Activated gamma-delta T cell treated with anti-CD3 and anti-CD28 coated beads, Interleukin-2, amount 50 U/mL, for 16 hours (primary cell): ENCODE data around the gene SLC9C2.
"Not testable (repeated sequence)": the region's sequence is repeated elsewhere in the genome, so short reads cannot be mapped to it uniquely, and the experiment has no call there.

ENCODE experiments used
- DNase-seq: peaks from one replicate; pipeline ENCODE4 v3.0.0-alpha.2; 2020; ENCODE audit warnings: low read depth

SLC9C2 gene

GRCh38 chr1:173581383-173582079 is 21.3 kb downstream of the SLC9C2 start:
- DNase-seq: no peak

GRCh38 chr1:173580658-173581057 is 22.2 kb downstream of the SLC9C2 start:
- DNase-seq: no peak

GRCh38 chr1:173580071-173580470 is 22.8 kb downstream of the SLC9C2 start:
- no peak for DNase-seq

- no peak for DNase-seq
These were observed 29.3 kb downstream of the SLC9C2 start for GRCh38 chr1:173573596-173573995.

GRCh38 chr1:173572201-173572873 is 30.5 kb downstream of the SLC9C2 start:
- no peak for DNase-seq

- no peak for DNase-seq
These were observed 32.4 kb downstream of the SLC9C2 start for GRCh38 chr1:173570370-173571007.

GRCh38 chr1:173568483-173568882 is 34.4 kb downstream of the SLC9C2 start:
- DNase-seq: no peak

GRCh38 chr1:173563846-173564245 is 39.0 kb downstream of the SLC9C2 start:
- not testable (repeated sequence) for DNase-seq

GRCh38 chr1:173562813-173563212 is 40.1 kb downstream of the SLC9C2 start:
- DNase-seq: no peak

- DNase-seq: no peak
These were observed 41.6 kb downstream of the SLC9C2 start for GRCh38 chr1:173561263-173561662.

GRCh38 chr1:173560285-173560880 is 42.5 kb downstream of the SLC9C2 start:
- DNase-seq: no peak

GRCh38 chr1:173555651-173556305 is 47.1 kb downstream of the SLC9C2 start:
- no peak for DNase-seq

GRCh38 chr1:173554541-173555250 is 48.2 kb downstream of the SLC9C2 start:
- no peak for DNase-seq

- DNase-seq: no peak
These were observed 48.8 kb downstream of the SLC9C2 start for GRCh38 chr1:173554089-173554488.

GRCh38 chr1:173553312-173553711 is 49.6 kb downstream of the SLC9C2 start:
- DNase-seq: no peak

GRCh38 chr1:173551699-173552098 is 51.2 kb downstream of the SLC9C2 start:
- no peak for DNase-seq

GRCh38 chr1:173549813-173550212 is 53.1 kb downstream of the SLC9C2 start:
- no peak for DNase-seq

GRCh38 chr1:173545688-173546087 is 57.2 kb downstream of the SLC9C2 start:
- no peak for DNase-seq

GRCh38 chr1:173536223-173536622 is 66.6 kb downstream of the SLC9C2 start:
- no peak for DNase-seq

GRCh38 chr1:173532237-173532636 is 70.6 kb downstream of the SLC9C2 start:
- DNase-seq: no peak

GRCh38 chr1:173530795-173531693 is 71.8 kb downstream of the SLC9C2 start:
- DNase-seq: no peak
